GM19324 (cell line): ENCODE measurements around the gene MMAA.

Experiments
- ATAC-seq: cut with Tn5 transposase; IDR thresholded peaks from one replicate; pipeline ENCODE4 v1.9.1; 2021; ENCODE audit warnings: mild to moderate bottlenecking, moderate library complexity; ENCODE audit not compliant: unreplicated experiment, low FRiP score

The MMAA gene

DNA sequence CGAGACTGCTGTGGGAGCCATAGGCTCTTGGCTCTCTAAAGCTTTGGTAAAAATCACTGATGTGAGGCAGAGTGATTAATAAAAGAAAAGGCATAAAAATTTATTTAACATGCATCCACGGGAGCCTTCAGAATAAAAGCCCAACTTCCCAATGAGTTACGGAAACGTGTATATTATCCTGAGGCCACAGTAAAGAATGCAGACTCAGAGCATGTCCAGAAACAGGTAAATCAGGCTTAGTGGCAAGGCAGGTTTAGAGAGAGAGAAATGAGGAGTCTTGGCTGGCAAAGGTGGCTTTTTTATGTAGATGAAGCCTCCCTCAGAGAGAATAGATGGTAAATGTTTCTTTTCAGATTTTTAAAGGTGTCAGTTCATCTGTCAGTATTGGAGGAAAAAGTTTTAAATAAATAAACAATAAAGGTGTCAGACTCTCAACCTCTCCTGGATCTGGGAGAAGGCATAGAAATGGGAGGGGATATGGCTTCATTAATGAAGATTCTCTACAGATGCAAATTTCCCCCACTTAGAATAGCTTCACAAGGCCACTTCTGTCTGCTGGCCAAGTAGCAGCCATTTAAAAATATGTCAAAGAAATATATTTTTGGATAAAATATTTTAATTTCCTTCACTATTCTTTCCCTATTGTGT lies 84.8 kb downstream of the MMAA start:
- no peak for ATAC-seq

- ATAC-seq, result no peak
Observed at GRCh38 chr4:145709336-145709735, 90.2 kb downstream of the MMAA start.
